Measurements from ENCODE around the gene GALNT2. TPM values are rescaled to one million over a fixed set of nuclear protein-coding genes. Genes with fewer than 3 reads are reported as not detected.

GALNT2 gene
- total RNA-seq, 1 experiment from 2014 or later = 47.0 TPM

DNA sequence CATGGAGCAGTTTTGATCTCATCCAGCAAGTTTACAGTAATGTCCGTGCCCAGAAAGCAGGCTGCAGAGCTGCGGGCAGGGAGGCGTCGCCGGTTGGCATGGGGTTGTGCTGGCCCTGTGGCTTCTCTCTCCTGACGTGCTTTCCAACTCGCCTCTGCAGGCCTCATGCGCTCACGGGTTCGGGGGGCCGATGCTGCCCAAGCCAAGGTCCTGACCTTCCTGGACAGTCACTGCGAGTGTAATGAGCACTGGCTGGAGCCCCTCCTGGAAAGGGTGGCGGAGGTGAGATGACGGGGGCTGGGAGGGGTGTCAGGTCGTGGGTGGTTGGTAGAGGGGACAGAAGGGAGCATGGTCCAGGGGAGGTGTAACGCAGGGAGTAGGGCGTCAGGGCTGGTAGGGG lies 176.1 kb downstream of the GALNT2 start:
- DNase-seq (ENCODE audit: extremely low read depth, low read depth) = no peak

GRCh38 chr1:230243583-230244353 lies 176.7 kb downstream of the GALNT2 start:
- DNase-seq (ENCODE audit: extremely low read depth, low read depth) = no peak

DNA sequence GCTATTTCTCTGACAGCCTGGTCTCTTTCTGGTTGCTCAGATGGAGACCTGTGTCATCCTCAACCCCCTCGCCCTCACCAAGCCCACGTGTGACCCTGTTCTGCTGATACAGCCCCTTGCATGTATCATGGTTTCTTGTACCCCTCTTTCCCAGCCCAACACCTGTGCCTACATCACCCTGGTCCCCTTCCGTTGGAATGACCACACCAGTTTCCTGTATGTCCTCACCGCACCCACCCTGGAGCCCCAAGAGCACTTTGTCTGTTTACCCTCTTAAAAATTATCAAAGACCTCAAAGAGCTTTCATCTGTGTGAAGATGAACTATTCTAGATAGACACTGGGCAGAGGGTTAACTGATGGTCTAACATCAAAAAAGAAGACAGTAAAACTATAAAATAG lies 179.5 kb downstream of the GALNT2 start:
- no peak for DNase-seq (ENCODE audit: extremely low read depth, low read depth)

GRCh38 chr1:230248016-230248888 lies 181.2 kb downstream of the GALNT2 start:
- no peak for DNase-seq (ENCODE audit: extremely low read depth, low read depth)

- DNase-seq (ENCODE audit: extremely low read depth, low read depth) = no peak
Observed at GRCh38 chr1:230248889-230249270, 181.8 kb downstream of the GALNT2 start.

- DNase-seq (ENCODE audit: extremely low read depth, low read depth) = no peak
Observed at GRCh38 chr1:230249695-230250480, 182.8 kb downstream of the GALNT2 start.

GRCh38 chr1:230250666-230251065 lies 183.6 kb downstream of the GALNT2 start:
- DNase-seq (ENCODE audit: extremely low read depth, low read depth) = no peak

DNA sequence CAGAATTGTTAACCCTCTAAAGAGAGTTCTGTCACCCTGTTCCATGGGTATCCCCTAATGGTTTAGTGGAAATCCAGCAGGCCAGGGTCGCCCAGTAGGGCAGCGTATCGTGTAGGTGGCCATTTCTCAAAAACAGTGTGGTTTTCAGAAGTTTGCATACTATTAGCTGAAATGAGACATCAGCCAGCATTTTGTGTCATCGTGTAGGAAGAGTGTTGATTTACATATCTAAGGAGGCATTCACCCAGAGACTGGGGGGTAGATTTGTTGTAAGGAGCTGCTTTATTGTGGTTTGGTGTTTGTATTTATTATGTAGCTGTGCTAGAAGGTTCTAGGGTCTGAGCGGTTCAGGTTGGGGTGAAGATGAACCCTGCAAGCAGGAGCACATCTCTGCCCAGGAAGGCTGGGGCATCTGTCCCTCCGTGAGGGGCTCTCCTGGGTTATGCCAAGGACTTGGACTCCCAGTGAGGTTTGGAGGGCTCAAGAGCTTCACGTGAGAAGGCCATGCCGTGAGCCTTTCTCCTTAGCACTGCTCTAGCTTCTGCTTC lies 184.7 kb downstream of the GALNT2 start:
- DNase-seq (ENCODE audit: extremely low read depth, low read depth) = no peak

DNA sequence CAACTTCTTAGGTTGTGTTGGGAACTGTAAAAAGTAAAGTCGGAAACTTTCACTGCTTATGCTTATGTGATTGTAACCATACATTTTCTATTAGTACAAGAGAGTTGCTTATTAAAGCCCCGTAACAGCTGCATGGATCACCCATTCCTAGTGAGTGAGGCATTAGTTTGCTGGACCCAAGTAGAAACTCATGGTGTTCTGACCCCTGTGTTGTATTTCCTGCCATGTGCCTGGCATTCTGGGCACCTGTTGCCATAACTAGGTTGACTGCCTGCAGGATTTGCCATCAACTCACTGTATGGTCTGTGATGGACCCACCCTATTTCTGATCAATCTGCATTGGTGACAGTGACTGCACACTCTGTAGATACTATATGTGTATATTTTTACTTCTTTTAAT lies 186.1 kb downstream of the GALNT2 start:
- no peak for DNase-seq (ENCODE audit: extremely low read depth, low read depth)

GRCh38 chr1:230254265-230254664 lies 187.2 kb downstream of the GALNT2 start:
- no peak for DNase-seq (ENCODE audit: extremely low read depth, low read depth)

DNA sequence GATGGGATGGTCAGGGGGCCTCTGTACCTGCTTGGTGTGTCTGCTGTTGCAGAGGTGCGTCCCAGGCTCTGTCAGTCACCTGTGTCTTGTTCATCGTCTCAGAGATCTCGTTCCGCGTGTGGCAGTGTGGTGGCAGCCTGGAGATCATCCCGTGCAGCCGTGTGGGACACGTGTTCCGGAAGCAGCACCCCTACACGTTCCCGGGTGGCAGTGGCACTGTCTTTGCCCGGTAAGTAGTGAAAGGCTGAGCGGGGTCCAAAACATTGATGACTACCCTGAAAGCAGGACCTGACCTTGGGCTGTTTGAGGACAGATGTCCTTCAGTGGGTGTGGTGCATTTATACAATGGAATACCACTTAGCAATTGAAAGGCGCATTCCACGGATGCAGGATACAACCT lies 188.1 kb downstream of the GALNT2 start:
- DNase-seq (ENCODE audit: extremely low read depth, low read depth) = no peak

- DNase-seq (ENCODE audit: extremely low read depth, low read depth) = no peak
Observed at GRCh38 chr1:230255991-230256390, 189.0 kb downstream of the GALNT2 start.

- DNase-seq (ENCODE audit: extremely low read depth, low read depth) = no peak
Observed at GRCh38 chr1:230256896-230257295, 189.9 kb downstream of the GALNT2 start.

- DNase-seq (ENCODE audit: extremely low read depth, low read depth) = no peak
Observed at GRCh38 chr1:230259621-230260020, 192.6 kb downstream of the GALNT2 start.

- DNase-seq (ENCODE audit: extremely low read depth, low read depth) = no peak
Observed at GRCh38 chr1:230260831-230261230, 193.8 kb downstream of the GALNT2 start.

DNA sequence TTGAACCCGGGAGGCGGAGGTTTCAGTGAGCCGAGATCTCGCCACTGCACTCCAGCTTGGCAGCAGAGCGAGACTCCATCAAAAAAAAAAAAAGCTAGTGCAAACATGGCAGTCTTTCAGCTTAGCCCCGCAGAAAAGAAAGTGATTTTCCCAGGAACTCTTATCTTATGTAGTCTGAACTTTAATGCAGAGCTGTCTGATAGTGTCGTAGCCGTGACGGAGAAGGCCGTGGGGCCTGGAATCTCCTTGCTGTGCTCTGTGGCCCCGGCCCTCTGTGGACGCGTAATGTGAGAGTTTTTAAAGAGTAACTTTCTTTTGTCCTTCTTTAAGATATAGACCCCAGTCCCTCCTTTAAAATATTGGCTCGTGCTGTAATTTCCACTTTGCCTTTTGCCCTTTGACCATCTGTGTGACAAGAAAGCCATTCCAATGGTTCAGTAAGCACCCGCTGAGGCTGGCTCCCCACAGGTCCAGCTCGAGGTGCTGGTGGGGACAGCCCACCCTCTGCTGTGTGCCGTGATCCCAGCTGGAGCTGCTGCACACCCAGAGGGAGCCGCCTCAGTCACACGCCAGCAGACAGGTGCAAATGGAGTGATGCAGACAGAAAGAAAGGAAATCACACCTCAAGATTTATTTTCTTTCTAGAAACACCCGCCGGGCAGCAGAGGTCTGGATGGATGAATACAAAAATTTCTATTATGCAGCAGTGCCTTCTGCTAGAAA lies 195.1 kb downstream of the GALNT2 start:
- no peak for DNase-seq (ENCODE audit: extremely low read depth, low read depth)

DNA sequence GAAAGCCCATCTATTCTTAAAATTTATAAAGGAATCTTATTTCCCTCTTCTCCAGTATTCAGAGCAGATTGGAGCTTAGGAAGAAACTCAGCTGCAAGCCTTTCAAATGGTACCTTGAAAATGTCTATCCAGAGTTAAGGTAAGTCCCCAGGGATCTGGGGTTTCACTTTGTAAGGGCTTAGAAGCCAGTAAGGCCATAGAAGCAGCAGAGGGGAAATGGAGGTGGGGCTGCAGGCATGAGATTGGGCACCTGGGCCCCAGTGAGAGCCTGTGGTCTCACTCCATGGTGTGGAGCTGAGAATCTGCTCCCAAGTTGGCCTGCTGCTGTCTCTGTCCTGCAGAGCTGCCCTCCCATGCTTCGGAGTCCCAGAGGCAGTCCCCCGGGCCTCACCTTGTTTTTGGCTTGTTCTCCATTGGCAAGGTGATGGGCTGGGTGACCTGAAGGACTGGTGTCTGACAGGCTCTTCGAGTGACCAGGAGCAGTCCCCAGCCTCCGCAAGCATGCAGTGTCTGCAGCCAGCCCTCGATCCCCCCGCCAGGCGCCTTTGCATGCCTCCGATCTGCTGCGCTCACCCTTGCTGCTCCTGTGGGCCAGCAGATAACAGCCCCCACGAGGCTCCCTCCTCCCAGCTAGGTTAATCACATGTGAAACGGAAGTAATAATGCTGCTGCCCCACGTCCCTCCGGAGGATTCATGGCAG lies 196.0 kb downstream of the GALNT2 start:
- DNase-seq (ENCODE audit: extremely low read depth, low read depth) = no peak

GRCh38 chr1:230263568-230264195 lies 196.6 kb downstream of the GALNT2 start:
- no peak for DNase-seq (ENCODE audit: extremely low read depth, low read depth)

DNA sequence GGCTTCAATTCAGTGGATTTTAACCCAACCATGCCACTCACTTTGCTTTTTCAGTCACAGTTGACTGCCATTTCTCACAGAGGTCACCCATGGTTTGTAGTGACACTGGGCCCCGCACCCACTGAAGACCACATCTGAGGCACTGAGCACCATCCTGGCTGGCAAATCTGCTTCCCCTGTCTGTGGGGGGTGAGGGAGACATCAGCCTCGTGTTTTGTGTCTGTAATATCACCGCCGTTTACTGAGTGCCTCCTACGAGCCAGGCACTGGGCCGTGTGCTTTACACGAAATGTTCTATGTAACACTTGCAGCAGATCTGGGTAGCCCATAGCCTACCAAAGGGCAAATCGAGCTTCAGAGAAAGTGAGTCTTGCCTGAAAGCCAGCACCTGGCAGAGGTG lies 197.3 kb downstream of the GALNT2 start:
- DNase-seq (ENCODE audit: extremely low read depth, low read depth) = no peak
